OCI-LY1 (cell line): ENCODE data around the gene SST.

ENCODE experiments used
- H2AFZ ChIP-seq: fragments of 200-600 bp; sonication (generic), shearing (Covaris generic); 2 replicates; pipeline ENCODE4 v1.6.0; 2014; ENCODE audit warnings: antibody characterized with exemption, mild to moderate bottlenecking, low read length
- H3F3A ChIP-seq: fragments of 200-600 bp; sonication (generic), shearing (Covaris generic); 2 replicates; pipeline ENCODE4 v1.6.0; 2014; ENCODE audit warnings: mild to moderate bottlenecking, antibody characterized with exemption, low read length, moderate library complexity; ENCODE audit not compliant: insufficient read depth
- H3K27ac ChIP-seq: fragments of 200-600 bp; sonication (generic); 2 replicates; pipeline ENCODE4 v1.5.1; 2014; ENCODE audit warnings: low read length, mixed run types, mild to moderate bottlenecking, low read depth; ENCODE audit not compliant: poor library complexity, severe bottlenecking
- H3K27me3 ChIP-seq: fragments of 200-600 bp; sonication (generic); 2 replicates; pipeline ENCODE4 v1.6.0; 2014; ENCODE audit warnings: antibody characterized with exemption, mild to moderate bottlenecking, low read length, moderate library complexity; ENCODE audit not compliant: insufficient read depth
- H3K36me3 ChIP-seq: fragments of 200-600 bp; sonication (generic); 2 replicates; pipeline ENCODE4 v1.6.1; 2014; ENCODE audit warnings: mild to moderate bottlenecking, antibody characterized with exemption, low read length, moderate library complexity, mixed read lengths; ENCODE audit not compliant: insufficient read depth
- H3K4me1 ChIP-seq: fragments of 200-600 bp; sonication (generic); 2 replicates; pipeline ENCODE4 v1.5.1; 2014; ENCODE audit warnings: mild to moderate bottlenecking, low read length, moderate library complexity; ENCODE audit not compliant: insufficient read depth, severe bottlenecking
- H3K4me2 ChIP-seq: fragments of 200-600 bp; sonication (generic), shearing (Covaris generic); 2 replicates; pipeline ENCODE4 v1.6.1; 2014; ENCODE audit warnings: low read length
- H3K4me3 ChIP-seq: fragments of 200-600 bp; sonication (generic); 2 replicates; pipeline ENCODE4 v1.5.1; 2014; ENCODE audit warnings: low read length, low read depth, mild to moderate bottlenecking, mixed read lengths; ENCODE audit not compliant: poor library complexity, severe bottlenecking
- H3K79me2 ChIP-seq: fragments of 200-600 bp; shearing (Covaris generic); 2 replicates; pipeline ENCODE4 v1.6.1; 2016; ENCODE audit warnings: mixed run types, low read length, mixed read lengths; ENCODE audit not compliant: insufficient read depth
- H3K9ac ChIP-seq: fragments of 200-600 bp; sonication (generic), shearing (Covaris generic); 2 replicates; pipeline ENCODE4 v1.6.1; 2014; ENCODE audit warnings: mild to moderate bottlenecking, low read length, mixed read lengths
- H3K9me2 ChIP-seq: fragments of 200-600 bp; sonication (generic), shearing (Covaris generic); 2 replicates; pipeline ENCODE4 v1.6.1; 2014; ENCODE audit warnings: low read depth, mild to moderate bottlenecking, low read length, mixed read lengths
- H3K9me3 ChIP-seq: fragments of 200-600 bp; shearing (Covaris generic); 2 replicates; pipeline ENCODE4 v1.6.1; 2014; ENCODE audit warnings: low read length, mixed read lengths
- H4K20me1 ChIP-seq: fragments of 200-600 bp; sonication (generic), shearing (Covaris generic); 2 replicates; pipeline ENCODE4 v1.6.0; 2016; ENCODE audit warnings: mild to moderate bottlenecking, low read length; ENCODE audit not compliant: insufficient read depth
- EZH2 ChIP-seq: fragments of 200-600 bp; sonication (generic), shearing (Covaris generic); IDR thresholded peaks from 2 replicates; pipeline ENCODE4 v1.8.0; 2017; ENCODE audit warnings: borderline replicate concordance, mixed run types, mild to moderate bottlenecking, antibody characterized with exemption, low read length, moderate library complexity, mixed read lengths
- TF ChIP-seq, protein P1 (sequence below): fragments of 200-600 bp; sonication (generic), shearing (Covaris generic); IDR thresholded peaks from 2 replicates; pipeline ENCODE4 v1.5.1; 2017; ENCODE audit warnings: mild to moderate bottlenecking, antibody characterized with exemption, low read length, moderate library complexity, mixed read lengths

SST gene

DNA sequence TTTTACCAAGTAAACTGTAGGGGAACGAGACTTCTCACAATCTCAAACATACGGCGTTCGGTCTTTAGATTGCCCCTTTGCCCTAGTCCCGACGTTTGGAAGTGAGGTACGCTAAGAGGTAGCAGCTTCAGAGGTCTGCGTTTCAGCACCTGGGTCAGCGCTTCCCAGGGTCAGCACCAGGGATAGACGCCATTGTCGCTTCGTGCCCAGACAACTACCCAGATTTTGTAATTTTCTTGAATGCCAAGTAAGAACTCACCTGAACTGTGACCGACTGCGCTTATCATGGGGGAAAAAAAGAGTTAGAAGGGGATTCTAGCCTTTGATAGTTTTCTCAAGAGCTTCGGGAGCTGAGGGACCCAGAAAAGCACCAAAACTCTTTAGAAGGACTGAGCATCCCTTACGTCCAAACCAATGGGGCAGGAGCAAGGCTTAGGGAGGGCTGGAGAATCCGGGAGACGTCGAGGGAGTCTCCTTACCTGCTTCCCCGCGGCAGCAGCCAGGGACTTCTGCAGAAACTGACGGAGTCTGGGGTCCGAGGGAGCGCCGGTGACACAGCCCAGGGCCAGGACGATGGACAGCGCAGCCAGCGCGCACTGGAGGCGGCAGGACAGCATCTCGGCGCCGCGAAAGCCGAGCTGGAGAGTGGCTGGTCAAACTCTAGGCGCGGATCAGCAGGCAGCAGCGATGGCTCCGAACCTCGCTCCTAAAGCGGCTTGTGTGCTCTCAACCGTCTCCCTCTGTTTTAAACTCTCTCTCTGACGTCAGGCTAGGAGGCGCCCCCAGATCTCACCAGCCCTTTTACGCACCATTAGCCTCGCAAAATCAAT is at the start of gene SST:
Gene SST, minus strand, starts transcription at position 720 of the 830 bp plus-strand sequence. Its CDS starts 103 bp downstream, at position 617.
- Histone ChIP-seq H3K4me3 (no peak within 1 kb of the TSS), H3K4me1 (no peaks in the 10 kb centered on the region), H3K4me2 (no peak within 1 kb of the TSS), H3K36me3 (no peaks in the 10 kb centered on the region), H4K20me1 (no peaks in the 10 kb centered on the region), H3K27me3 (no peaks in the 10 kb centered on the region), H2AFZ (no peak within 1 kb of the TSS), H3K27ac (no peak within 1 kb of the TSS), H3K9ac (no peak within 1 kb of the TSS), H3F3A (no peaks in the 10 kb centered on the region), H3K9me2 (no peaks in the 10 kb centered on the region; the same call in 1 of the 2 replicates), H3K79me2 (no peaks in the 10 kb centered on the region), H3K9me3 (no peaks in the 10 kb centered on the region)
- TF ChIP-seq EZH2: no peak
- TF ChIP-seq, protein P1, sequence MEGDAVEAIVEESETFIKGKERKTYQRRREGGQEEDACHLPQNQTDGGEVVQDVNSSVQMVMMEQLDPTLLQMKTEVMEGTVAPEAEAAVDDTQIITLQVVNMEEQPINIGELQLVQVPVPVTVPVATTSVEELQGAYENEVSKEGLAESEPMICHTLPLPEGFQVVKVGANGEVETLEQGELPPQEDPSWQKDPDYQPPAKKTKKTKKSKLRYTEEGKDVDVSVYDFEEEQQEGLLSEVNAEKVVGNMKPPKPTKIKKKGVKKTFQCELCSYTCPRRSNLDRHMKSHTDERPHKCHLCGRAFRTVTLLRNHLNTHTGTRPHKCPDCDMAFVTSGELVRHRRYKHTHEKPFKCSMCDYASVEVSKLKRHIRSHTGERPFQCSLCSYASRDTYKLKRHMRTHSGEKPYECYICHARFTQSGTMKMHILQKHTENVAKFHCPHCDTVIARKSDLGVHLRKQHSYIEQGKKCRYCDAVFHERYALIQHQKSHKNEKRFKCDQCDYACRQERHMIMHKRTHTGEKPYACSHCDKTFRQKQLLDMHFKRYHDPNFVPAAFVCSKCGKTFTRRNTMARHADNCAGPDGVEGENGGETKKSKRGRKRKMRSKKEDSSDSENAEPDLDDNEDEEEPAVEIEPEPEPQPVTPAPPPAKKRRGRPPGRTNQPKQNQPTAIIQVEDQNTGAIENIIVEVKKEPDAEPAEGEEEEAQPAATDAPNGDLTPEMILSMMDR: no peak

DNA sequence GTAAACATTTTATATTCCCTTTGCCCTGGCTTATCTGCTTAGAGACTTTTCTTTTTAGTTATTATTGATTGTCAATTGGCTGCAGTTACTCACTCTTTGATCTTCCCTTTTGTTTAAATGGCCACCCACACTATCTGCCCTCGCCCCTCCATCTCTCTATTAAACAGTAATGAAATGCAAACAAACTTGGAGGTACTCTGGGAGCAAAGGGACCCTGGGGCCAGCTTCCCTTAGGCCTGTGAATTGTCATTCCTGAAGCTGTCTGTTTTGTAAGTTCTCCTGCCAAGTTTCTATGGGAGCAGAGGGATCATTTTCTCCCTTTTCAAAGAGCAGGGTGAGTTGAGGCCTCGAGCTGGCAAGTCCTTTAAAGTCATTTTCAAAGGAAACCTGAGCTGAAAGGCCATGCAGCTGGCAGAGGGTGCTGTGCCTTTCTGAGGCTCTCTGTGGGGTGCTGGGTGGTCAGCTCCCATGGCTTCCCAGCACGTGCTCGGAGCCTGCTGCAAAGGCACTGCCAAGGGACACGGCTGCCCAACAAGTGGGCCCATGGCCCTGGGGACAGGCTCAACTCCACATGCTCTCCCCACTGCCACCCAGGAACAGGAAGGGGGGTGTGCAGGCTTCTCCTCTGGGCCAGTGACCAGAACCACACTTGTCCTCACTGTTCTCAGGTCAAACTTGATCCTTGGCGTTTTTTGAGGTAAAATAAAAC is 49.6 kb upstream of the SST start:
- TF ChIP-seq EZH2: no peak
- TF ChIP-seq, protein P1: no peak
- Histone ChIP-seq H3K4me2 (no peak overlapping the region), H3K27me3 (no peaks in the 10 kb centered on the region), H3K36me3 (peaks cover 48% of the 10 kb centered on the region), H3K27ac (peak overlapping the region; percentile 50), H3K9me3 (no peaks in the 10 kb centered on the region), H3K79me2 (no peaks in the 10 kb centered on the region), H3K4me3 (no peak overlapping the region), H4K20me1 (no peaks in the 10 kb centered on the region), H3K9ac (no peak overlapping the region), H2AFZ (no peak overlapping the region), H3K9me2 (no peaks in the 10 kb centered on the region), H3F3A (peaks cover 44% of the 10 kb centered on the region), H3K4me1 (peaks cover under 1% of the 10 kb centered on the region)

DNA sequence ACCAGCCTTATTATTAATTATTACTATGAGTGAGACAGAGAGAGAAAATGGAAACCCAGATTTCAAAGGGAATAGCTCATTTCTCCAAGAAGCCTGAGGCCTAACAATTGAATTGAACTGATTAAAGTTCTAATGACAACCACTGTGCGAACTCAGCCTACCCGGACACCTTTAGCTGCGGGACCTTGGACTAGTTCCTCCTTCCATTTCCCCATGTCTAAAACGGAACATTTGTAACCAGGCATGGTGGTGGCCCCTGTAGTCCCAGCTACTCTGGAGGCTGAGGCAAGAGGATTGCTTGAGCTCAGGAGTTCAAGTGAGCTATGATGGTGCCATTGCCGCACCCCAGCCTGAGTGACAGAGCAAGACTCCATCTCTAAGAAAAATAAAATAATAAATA is 48.6 kb upstream of the SST start:
- peaks cover 38% of the 10 kb centered on the region for H3K36me3 ChIP-seq
- H3K9me3 ChIP-seq: no peaks in the 10 kb centered on the region
- H3K4me3 ChIP-seq: no peak overlapping the region
- no peak overlapping the region for H3K4me2 ChIP-seq
- no peaks in the 10 kb centered on the region for H4K20me1 ChIP-seq
- peaks cover 8% of the 10 kb centered on the region for H3K4me1 ChIP-seq
- peaks cover 35% of the 10 kb centered on the region for H3F3A ChIP-seq
- H3K27me3 ChIP-seq: no peaks in the 10 kb centered on the region
- H3K27ac ChIP-seq: no peak overlapping the region
- TF ChIP-seq, protein P1: no peak
- TF ChIP-seq EZH2: no peak
- no peaks in the 10 kb centered on the region for H3K9me2 ChIP-seq
- H3K9ac ChIP-seq: no peak overlapping the region
- H3K79me2 ChIP-seq: no peaks in the 10 kb centered on the region
- no peak overlapping the region for H2AFZ ChIP-seq
